Measurements from ENCODE around the gene ABCC8.
A peak's percentile ranks its signal among the peaks of the same experiment; 100 is the strongest.

The ABCC8 gene

DNA sequence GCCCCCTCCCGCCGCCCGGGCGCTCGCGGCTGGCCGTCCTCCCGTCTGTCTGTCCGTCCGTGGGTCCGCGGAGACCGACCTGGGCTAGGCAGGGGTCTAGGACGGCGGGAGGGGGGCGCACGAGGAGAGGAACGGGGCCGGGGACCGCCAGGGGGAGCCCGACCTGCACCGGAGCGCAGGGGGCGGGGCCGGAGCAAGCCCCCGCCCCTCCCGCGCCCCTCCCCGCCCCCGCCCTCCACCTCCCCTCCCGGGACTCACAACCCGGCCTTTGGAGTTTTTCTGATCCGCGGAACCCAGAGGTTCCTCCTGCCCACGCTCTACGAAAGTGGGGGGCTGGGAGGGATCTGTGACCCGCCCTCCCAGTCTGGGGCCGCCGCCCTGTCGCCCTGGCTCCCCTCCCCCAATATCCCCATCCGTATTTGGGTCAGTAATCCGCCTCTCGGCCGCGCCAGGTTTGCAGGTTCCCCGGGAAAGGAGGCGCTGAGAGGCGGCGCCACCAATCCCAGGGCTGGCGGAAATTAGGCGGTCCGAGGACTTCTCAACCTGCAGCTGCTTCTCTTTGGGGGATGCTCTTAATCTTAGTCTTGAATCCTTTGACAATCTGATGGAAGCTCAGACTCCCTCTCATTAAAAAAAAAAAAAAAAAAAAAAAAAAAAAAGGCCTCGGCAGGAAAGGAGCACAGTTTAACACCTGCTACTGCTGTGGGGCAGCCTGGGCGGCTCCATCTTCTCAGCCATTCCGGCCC lies 87.3 kb downstream of the ABCC8 start:
- DNase-seq: peak in 50 of 58 donors; percentile 34 to 86 (median 58)

DNA sequence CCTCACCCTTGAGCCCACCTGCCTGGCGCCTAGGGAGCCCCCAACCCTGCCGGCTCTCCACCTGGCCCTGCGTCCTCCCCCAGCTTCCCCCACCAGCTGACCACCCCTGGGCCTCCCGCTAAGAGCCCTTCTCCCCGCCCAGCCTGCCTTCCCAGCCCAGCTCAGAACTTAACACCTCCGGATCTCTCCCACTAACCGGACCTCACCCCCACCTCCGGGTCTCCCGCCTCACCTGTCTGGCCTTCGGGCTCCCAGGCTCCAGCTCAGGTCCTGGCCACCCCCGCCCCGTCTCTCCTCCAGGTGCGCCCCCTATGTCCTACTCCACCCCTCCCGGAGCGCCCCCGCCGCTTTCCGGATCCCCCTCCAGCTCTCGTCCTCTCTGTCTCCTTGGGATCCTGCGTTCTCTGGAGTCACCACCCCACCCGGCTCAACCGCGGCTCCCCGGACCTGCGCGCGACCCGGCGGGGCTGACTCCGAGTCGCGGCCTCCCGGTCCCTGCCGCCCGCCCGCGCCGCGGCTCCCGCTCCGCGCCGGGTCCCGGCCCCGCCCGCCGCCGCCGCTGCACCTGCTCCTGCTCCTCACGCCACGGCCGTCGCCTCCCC lies 87.9 kb downstream of the ABCC8 start, which contains the start of gene KCNJ11:
TSS of gene KCNJ11 (minus strand) at position 51 of the 602 bp plus-strand sequence. CDS start 568 bp downstream, outside the sequence.
- peak in 7 of 58 donors; percentile 33 to 82 (median 43) for DNase-seq

DNA sequence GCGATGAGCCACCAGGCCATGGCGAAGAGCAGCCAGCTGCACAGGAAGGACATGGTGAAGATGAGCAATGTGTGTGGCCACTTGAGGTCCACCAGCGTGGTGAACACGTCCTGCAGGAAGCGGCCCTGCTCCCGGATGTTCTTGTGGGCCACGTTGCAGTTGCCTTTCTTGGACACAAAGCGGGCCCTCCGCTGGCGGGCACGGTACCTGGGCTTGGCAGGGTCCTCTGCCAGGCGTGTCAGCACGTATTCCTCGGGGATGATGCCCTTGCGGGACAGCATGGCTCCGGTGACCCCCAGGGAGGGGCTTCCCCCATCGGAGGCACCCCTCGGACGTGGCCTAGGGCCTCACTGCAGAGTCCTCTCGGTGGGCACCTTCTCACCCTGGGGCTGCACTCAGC lies 88.8 kb downstream of the ABCC8 start:
- DNase-seq: no peak

DNA sequence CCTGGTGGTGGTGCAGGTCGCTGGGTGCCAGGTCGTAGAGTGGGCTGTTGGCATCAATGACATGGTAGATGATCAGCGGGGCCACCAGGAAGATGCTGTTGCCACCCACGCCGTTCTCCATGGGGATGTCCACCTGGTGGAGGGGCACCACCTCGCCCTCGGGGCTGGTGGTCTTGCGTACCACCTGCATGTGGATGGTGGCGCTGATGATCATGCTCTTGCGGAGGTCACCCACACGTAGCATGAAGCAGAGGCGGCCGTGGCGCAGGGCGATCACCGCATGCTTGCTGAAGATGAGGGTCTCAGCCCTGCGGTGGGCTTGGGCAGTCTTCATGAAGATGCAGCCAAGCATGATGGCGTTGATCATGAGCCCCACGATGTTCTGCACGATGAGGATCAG lies 89.4 kb downstream of the ABCC8 start:
- DNase-seq: no peak

DNA sequence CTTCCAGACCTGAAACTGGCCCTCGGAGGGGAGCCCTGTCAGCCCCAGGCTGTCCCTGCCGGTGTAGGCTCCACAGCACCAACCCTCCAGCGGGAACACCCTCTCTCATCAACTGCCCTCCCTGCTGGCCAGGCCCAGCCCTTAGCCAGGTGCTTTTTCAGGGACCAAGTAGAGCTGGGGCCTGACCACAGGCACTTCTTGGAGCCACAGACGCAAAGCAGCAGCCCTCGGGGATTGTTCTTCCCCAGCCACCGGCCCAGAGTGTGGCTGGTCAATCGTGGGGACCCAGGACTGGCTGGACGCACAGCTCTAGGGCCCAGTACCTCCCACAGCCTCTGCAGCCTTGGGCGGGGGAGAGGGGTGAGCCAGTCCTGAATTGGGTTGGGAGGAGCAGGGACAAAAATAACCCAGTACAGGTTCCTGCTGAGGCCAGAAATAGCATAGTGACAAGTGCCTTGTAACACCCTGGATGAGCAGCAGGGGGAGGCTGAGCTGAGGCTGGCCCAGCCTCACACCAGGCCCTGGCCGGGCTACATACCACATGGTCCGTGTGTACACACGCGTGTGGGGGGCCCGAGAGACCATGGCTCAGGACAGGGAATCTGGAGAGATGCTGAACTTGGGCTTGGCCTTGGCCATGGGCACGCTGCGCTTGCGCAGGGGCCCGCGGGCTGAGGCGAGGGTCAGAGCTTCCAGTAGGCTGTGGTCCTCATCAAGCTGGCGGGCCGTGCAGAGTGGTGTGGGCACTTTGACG lies 90.1 kb downstream of the ABCC8 start:
- DNase-seq: peak in 42 of 58 donors; percentile 6 to 72 (median 31)

DNA sequence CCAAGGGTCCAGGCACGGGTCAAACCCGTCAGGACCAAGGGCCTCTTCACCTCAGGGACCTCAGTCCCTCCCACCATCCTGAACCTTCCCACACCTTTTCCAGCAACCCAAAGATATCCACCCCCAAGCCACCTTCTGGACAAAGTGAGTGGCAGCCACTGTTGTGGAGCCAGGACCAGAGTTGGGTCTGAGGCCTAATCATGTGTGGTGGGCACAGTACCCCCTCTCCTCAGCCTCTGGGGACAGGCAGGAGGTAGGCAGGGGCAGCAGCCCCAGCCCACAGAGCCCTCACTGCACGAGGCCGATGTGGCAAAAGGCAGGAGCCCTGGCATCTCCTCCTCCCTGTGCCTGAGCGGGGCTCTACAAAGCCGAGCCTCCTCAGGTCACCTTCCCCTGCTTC lies 90.7 kb downstream of the ABCC8 start:
- no peak for DNase-seq

DNA sequence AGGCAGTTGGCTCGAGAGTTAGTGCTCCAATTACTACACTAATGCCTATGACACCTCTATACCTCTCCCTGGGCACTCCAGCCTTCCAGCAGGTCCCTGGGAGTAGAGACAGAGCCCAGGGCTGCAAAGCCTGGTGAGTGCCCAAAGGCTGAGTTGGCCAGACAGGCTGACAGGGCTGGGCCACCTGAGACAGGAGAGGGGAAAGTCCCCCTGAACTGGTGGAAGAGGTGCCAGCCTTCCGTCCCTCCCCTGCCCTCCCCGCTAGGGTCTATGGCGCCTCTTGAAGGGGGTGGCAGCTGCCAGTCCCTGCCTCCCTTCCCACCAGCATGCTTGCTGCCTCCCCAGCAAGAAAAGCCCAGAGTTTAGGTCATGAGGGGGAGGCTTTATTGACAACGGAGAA lies 91.2 kb downstream of the ABCC8 start:
- no peak for DNase-seq

DNA sequence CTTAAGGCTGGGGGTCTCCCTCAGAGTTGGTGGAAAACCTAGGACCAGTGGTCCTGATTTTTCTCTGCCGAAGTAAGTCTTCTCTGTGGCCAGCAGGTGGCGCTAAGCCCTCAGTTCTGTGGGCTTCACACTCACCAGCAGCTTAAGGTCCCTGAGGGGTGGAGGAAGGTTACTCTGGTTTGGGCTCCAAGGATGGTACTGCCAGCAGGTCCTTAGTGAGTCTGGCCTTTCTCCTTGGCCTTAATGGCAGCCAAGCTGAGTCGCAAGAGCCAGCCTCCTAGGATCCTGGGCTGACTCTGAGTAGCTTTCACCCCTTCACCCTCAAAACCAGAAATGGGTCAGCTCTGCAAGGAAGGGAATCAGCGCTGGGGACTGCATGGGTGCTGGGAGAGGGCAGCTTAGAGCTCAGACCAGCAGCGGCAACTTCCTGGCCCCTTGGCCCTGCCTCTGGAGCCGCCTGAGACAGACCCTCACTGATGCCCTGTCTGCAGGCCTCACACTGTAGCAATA lies 92.6 kb downstream of the ABCC8 start:
- peak in 54 of 58 donors; percentile 26 to 93 (median 60) for DNase-seq

DNA sequence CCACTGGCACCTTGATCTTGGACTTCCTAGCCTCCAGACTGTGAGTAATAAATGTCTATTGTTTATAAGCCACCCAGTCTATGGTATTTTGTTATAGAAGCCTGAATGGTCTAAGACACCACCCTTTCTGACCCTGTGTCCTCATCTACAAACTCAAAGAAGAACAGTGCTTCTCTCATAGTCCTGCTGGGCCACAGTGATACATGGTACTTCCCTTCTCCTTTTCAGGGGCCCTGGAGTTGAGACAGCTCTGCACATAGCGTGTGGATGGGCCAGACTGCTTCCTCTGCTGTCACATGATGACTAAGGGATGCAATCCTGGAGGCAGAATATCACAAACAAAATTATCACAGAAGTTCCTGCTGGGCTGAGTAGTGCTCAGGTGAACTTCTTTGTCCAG lies 93.2 kb downstream of the ABCC8 start:
- DNase-seq: no peak

DNA sequence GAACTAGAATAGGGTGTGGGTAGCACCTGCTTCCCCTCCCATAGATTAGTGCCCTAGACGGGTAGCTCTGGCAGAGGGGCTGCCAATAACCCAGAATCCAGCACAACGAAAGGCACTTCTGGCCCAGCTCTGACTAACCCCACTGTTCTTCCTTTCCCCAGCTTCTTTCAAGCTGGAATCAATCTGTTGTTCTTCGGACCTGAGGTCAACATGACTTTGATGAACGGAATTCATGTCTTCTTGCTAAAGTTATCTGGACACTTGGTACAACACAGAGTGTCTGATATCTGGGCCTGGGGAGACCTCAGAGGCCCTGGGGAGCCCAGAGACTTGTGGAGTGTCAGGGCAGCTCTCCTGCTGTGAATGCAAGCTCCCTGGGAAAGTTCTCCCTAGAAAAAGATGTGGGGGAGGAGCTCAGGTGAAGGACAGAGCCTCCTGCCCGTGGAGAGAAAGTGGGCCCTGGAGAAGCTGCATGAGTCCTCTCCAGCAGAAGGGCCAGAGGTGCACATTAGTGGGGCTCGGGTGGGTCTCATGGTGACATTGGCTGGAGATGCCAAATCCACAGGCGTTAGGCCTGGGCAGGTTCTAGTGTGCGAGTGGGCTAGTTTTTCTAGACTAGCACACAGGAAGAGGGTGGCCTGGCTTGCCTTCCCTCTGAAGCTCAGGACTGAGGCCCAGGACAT lies 94.5 kb downstream of the ABCC8 start:
- DNase-seq: no peak

DNA sequence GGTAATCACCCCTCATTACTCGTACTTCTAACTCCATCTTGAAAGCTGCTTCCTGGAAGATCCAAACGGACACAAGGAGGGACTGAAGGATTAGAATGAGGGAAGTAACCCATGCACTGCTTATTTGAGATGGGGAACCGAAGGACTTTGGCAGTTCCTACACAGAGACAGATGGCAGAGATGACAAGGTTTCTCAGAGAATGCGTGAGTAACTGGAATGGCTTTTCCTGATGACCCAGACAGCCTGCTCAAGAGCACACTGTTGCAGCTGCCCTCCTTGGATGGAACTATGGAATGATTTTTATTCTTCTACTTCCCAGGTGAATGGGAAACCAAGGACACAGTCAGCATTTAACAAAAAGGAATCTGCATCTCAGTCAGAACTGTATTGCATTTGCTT lies 95.5 kb downstream of the ABCC8 start:
- no peak for DNase-seq

DNA sequence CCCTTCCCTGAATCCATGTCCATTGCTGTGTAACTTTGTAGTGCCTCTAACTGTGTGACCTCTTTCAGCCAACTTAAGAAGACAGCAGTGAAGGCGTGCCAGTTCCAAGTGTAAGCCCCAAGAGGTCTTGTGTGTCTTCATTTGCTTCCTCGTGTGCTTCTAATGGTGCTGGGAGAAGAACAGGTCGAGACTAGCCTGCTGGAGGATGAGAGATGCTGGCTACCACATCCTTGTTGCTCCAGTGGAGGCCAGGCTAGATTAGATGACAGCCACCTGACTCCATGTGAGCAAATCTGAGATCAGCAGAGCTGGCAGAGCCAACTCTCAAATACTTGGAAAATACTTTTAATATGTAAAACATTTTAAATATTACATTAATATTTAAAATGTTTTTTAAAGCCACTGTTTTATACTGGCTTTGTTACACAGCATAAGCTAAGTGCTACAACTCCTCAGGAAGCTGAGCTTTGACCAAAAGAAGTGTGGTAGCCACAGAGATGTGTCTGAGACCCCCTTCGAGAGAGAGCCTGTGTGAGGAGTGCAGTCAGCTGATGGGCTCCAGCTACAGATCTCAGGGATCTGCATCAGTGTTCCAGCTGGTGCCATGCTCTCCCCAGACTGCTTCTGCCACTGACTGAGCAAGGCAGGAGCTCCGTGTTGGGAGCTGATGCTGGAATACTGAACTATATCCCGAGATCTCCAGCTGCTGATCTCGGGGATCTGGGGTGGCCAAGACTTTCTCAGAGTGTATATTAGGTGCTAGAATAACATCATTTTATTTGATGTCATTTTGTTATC lies 97.1 kb downstream of the ABCC8 start:
- DNase-seq: no peak

DNA sequence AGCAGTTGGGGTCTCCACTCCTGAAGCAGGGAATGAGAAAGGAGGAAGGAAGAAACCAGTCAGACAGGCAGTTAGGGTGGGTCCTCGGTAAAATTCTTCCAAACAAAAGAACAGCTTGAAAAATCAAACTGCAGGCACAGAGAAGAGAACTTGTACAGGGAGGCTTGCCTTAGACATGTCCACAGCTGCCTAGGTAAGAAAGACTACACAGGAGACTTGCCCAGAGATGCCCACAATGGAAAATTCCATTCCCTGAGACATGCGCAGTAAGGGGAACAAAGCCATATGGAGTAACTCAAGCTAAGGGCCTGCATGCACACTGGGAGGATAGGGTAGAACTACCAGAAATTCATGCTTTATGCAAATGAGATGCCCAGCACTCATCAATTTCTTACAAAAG lies 98.0 kb downstream of the ABCC8 start:
- DNase-seq: no peak

DNA sequence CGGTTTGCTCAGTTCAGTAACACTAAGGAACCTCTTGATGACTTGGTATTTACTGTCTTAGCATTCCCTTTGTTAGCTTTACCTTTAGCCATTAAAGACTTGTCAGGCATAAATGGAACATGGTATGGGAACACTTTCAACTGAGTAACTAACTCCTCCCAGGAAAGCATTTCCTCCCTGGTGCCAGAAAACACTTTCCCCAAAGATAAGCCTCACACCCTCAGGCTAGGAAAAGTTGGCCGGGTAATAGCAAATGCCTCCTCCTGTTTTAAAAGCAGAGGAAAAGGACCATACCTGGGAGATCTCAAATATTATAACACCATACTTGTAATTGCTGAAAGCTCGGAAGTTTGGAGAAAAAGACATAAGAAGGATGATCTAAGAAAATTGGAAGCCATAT lies 100.2 kb downstream of the ABCC8 start:
- DNase-seq: no peak

DNA sequence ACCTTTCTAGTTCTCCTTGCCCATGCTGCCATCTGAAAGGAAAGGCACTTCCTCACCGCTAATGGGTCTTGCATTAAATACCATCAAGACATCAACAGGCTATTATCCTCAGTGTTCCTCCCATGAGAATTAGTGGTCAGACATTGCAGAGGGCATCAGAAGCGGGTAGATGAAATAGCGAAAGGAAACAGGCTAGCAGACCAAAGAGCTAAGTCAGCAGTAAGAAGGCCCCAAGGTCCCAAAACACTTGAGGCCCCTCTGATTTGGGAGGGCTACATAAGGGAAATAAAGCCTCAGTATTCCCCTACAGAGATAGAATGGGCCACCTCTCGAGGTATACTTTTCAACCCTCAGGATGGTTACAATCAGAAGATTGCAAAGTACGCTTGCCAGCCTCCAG lies 101.1 kb downstream of the ABCC8 start:
- DNase-seq: no peak

DNA sequence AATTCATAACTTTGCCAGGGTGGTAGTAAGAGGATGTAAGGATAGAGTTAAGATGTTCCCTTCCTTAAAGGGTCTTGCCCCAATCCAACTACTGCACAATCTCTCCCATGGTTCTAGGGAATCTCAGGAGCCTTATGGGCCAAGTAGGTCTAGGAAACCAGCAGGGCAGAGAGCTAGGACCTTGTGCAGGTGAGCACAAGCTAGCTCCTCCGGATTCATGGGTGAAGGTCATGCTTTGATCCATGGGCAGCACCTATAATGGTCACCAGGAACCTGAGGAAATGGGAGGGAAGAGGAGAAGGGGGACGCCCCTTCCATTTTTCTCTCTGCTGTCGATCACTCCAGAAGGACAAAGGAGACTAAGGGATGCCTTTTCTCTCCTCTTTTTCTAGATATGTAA lies 105.0 kb downstream of the ABCC8 start:
- no peak for DNase-seq

DNA sequence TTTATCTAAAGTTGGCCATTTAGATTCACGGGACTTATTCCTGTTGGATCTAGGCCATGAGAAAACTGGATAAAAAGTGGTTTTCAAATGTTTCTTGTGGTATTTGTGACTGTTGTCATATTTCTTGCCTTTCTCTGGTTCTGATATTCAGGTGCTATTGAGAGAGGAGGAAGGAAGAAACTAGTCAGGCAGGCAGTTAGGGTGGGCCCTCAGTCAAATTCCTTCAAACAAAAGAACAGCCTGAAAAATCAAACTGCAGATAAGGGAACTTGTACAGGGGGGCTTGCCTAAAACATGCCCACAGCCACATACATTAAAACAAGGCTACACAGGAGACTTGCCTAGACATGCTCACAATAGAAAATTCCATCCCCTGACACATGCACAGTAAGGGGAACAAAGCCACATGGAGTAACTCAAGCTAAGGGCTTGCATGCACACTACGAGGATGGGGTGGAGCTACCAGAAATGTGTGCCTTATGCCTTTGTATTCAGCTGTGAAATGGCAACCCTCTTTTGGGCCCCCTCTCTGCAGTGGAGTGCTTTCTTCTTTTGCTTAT lies 106.9 kb downstream of the ABCC8 start:
- DNase-seq: no peak

DNA sequence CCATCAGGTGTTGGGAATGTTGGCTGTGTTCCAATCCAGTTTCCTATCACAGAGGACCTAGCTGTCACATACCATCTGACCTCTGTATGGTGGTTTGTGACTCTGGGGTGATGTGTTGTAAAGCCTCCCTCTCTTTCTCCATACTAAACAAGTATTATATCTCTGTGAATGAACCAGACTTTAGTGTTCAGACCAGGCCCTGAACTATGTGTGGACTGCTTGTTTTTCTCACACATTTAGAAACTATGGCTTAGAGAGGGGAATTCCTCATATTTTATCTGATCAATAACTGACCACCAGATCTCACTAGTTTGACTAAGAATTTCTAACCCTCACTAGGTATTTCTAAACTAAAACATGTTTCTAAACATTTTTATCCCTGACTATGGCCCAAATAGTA lies 107.6 kb downstream of the ABCC8 start:
- DNase-seq: no peak

DNA sequence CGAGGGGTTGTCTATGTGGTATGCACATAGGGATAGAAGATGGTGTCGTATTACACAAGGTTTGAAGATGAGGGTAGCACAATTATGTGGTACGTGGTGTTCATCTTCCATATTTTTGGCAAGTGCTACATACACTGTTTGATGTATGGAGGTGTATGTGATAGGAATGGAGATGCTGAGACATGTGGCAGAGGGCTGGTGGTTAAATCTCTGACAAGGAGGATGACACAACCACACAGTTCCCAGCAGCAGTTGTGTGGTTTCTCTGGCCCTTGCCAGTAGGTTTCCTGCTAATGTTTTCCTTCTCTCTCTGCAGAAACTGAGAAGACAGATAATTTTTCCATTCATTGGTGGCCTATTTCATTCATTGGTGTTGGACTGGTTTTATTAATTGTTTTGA lies 108.1 kb downstream of the ABCC8 start:
- peak in 8 of 58 donors; percentile 8 to 49 (median 30) for DNase-seq

DNA sequence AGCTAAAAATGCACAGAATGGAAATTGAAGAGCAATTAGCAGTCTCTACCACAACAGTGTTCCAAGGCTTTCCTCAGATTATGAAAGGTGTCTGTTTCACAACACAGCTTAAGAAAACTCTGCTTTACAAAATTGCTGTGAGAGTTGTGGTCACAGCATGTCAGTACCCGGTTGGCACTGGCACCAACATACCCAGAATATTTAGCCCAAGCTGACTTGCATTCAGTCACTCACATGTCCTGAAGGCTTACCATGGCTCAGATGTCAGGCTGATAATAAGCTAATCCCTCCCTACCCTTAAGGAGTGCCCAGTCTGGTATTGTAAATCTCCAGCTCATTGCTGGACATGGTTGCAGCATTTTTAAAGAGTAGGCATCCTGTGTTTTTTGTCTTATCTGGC lies 110.2 kb downstream of the ABCC8 start:
- no peak for DNase-seq
